Nephron (organoid): ENCODE results near the gene STK16.

Source experiments
- H3K27ac Mint-ChIP-seq, 3 experiments: 2 replicates each; pipeline ENCODE4 v1.8.0; 2020; ENCODE audit warnings: mixed read lengths in 3 of 3, mild to moderate bottlenecking in 2 of 3, moderate library complexity in 1 of 3
- H3K27me3 Mint-ChIP-seq: 2 replicates; pipeline ENCODE4 v1.8.0; 2021; ENCODE audit warnings: low read depth, mild to moderate bottlenecking, moderate library complexity, mixed read lengths
- H3K36me3 Mint-ChIP-seq: 2 replicates; pipeline ENCODE4 v1.8.0; 2020; ENCODE audit warnings: low read depth, mixed read lengths
- H3K4me1 Mint-ChIP-seq: 2 replicates; pipeline ENCODE4 v1.8.0; 2020; ENCODE audit warnings: mixed read lengths
- H3K4me3 Mint-ChIP-seq, 3 experiments: 2 replicates each; pipeline ENCODE4 v1.8.0; 2020; ENCODE audit warnings: mild to moderate bottlenecking in 3 of 3, mixed read lengths in 3 of 3, moderate library complexity in 2 of 3
- H3K9me3 Mint-ChIP-seq: 2 replicates; pipeline ENCODE4 v1.8.0; 2020; ENCODE audit warnings: mixed read lengths
- CTCF ChIP-seq, 3 experiments: fragments of 200-600 bp; sonication (generic); IDR thresholded peaks; one replicate each; pipeline ENCODE4 v1.5.0; 2021; ENCODE audit warnings: antibody characterized with exemption in 3 of 3; ENCODE audit not compliant: unreplicated experiment in 3 of 3

STK16 gene

GRCh38 chr2:219299372-219299760 is 54.1 kb downstream of the STK16 start:
- Mint-ChIP-seq H3K27me3 (peaks cover 80% of the 10 kb centered on the region), H3K4me3 (no peak overlapping the region), H3K9me3 (no peaks in the 10 kb centered on the region), H3K27ac (no peak overlapping the region), H3K36me3 (no peaks in the 10 kb centered on the region), H3K4me1 (peaks cover 10% of the 10 kb centered on the region)
- TF ChIP-seq CTCF (IDR thresholded peaks at IDR 0.05; ENCODE audit: unreplicated experiment in 3 of 3), result no peak
